Activated CD4-positive, alpha-beta memory T cell treated with anti-CD3 and anti-CD28 coated beads, Interleukin-2, amount 10 ng/mL, durations not matched to agents 7 days and 5 days (primary cell): Measurements from ENCODE around the gene CTNNA1. TPM values are rescaled to one million over a fixed set of nuclear protein-coding genes. Genes with fewer than 3 reads are reported as not detected.
"Not testable (repeated sequence)": the region's sequence is repeated elsewhere in the genome, so short reads cannot be mapped to it uniquely, and the experiment has no call there.

ENCODE experiments used
- CTCF ChIA-PET: fragments of 350-600 bp; sonication (Branson Sonifier 250); formaldehyde crosslinking; loops from one replicate; lab custom pipeline; 2021; ENCODE audit warnings: antibody characterized with exemption, inconsistent platforms; lab: Charles Lee
- POLR2A ChIA-PET: fragments of 350-600 bp; sonication (Branson Sonifier 250); formaldehyde crosslinking; loops from one replicate; lab custom pipeline; 2021; ENCODE audit warnings: antibody characterized with exemption; lab: Charles Lee
- DNase-seq: peaks from one replicate; pipeline ENCODE4 v3.0.0-alpha.2; 2020
- H3K27ac Mint-ChIP-seq: one replicate; pipeline ENCODE4 v1.8.0; 2021; ENCODE audit warnings: mild to moderate bottlenecking, mixed read lengths
- H3K27me3 Mint-ChIP-seq: one replicate; pipeline ENCODE4 v1.8.0; 2021; ENCODE audit warnings: mixed read lengths
- H3K36me3 Mint-ChIP-seq: one replicate; pipeline ENCODE4 v1.8.0; 2021; ENCODE audit warnings: low read depth, mixed read lengths
- H3K4me1 Mint-ChIP-seq: one replicate; pipeline ENCODE4 v1.8.0; 2021; ENCODE audit warnings: mixed read lengths
- H3K4me3 Mint-ChIP-seq: one replicate; pipeline ENCODE4 v1.8.0; 2021; ENCODE audit warnings: mild to moderate bottlenecking, mixed read lengths
- H3K9me3 Mint-ChIP-seq: one replicate; pipeline ENCODE4 v1.8.0; 2021; ENCODE audit warnings: mixed read lengths
- total RNA-seq, 2 experiments: library from RNA; stranded (reverse); gene quantifications; one replicate each; pipeline ENCODE4 v1.2.3, GENCODE V29; 2021

Gene CTNNA1
- total RNA-seq, 2 experiments from 2014 or later = 79.8 to 90.5 TPM

DNA sequence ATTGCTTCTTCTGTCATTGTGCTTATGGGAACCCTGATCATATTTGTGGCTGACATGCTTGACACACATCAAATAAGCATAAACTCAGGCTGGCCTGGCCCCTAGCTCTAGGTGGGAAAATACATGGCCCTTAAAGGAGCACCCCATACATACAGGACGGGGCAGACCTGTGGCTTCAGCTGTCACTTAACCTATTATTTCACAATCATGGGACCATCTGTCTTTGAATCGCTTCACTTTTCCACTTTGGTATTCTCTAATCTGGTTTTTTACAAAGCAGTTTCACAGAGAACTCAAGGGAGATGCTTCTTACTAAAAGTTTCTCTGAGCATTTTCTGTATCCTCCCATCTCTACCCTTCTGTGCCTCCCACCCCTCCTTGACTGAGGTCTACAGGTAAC lies 156.5 kb downstream of the CTNNA1 start:
- POLR2A ChIA-PET = no interaction called here
- H3K4me3 Mint-ChIP-seq = no peak overlapping the region
- no peak overlapping the region for H3K27ac Mint-ChIP-seq
- peaks cover 8% of the 10 kb centered on the region for H3K4me1 Mint-ChIP-seq
- CTCF ChIA-PET = no interaction called here
- no peaks in the 10 kb centered on the region for H3K9me3 Mint-ChIP-seq
- DNase-seq = no peak
- no peaks in the 10 kb centered on the region for H3K27me3 Mint-ChIP-seq
- H3K36me3 Mint-ChIP-seq = peaks cover 14% of the 10 kb centered on the region

DNA sequence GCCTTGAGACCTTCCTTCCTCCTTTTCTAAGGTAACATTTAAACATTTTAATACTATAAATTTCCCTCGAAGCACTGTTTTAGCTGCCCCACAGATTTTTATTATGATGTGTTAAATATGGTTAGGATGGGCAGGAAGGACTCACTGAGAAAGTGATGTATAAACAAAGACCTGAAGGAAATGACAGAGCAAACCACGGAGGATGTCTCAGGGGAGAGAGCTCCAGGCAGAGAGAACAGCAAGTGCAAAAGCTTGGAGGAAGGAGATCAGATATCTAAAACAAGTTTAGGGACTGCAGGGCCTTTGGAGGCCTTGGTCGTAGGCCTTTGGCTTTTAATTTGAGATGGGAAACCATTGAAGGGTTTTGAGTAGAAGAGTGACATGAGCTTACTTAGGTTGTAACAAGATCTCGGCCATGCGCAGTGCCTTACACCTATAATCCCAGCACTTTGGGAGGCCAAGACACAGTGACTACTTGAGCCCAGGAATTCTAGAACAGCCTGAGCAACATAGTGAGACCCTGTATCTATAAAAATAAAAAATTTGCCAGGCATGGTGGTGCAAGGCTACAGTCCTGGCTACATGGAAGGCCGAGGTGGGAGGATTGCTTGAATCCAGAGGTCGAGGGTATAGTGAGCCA lies 157.4 kb downstream of the CTNNA1 start:
- no peak for DNase-seq
- Mint-ChIP-seq H3K27ac (no peak overlapping the region), H3K27me3 (no peaks in the 10 kb centered on the region), H3K9me3 (no peaks in the 10 kb centered on the region), H3K4me3 (no peak overlapping the region), H3K36me3 (peaks cover 13% of the 10 kb centered on the region), H3K4me1 (peaks cover 8% of the 10 kb centered on the region)
- ChIA-PET CTCF (no interaction called here), POLR2A (interaction anchor here (0.6 kb wide), 1 partner anchor 52 kb away, joined by 3 read pairs; no protein-coding TSS in a partner anchor)

DNA sequence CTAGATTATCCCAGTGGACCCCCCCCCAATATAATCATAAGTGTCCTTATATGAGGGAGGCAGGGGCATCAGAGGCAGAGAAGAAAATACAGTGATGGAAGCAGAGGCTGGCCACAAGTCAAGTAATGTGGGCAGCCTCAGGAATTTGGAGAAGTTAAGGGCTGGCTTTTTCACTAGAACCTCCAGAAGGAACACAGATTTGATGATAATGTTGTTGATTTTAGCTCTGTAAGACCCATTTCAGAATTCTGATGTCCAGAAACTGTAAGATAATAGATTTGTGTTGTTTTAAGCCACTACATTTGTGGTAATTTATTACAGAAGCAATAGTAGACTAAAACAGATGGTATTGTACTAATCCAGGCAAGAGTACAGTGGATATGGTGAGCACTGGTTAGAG lies 158.2 kb downstream of the CTNNA1 start:
- Mint-ChIP-seq H3K36me3 (peaks cover 12% of the 10 kb centered on the region), H3K9me3 (no peaks in the 10 kb centered on the region), H3K4me1 (peaks cover 8% of the 10 kb centered on the region), H3K4me3 (no peak overlapping the region), H3K27ac (no peak overlapping the region), H3K27me3 (no peaks in the 10 kb centered on the region)
- no peak for DNase-seq
- POLR2A ChIA-PET = no interaction called here
- CTCF ChIA-PET = no interaction called here

DNA sequence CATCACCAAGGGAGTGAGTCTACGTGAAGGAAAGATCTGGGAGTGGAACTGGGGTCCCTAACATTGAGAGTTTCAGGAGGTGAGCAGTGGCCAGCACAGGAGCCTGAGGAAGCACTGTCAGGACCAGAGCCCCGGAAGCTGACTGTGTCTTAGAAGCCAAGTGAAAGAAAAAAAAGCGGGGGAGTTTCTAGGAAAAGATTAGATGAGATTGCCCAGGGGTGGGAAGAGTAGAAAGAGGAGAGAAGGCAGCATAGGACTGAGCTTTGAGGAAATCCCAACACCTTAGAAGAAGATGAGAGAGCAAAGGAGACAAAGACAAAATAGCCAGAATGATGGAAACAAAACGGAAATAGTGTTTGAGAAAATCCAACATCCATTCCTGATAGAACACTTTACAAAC lies 158.9 kb downstream of the CTNNA1 start:
- CTCF ChIA-PET = no interaction called here
- Mint-ChIP-seq H3K4me1 (peaks cover 8% of the 10 kb centered on the region), H3K27ac (no peak overlapping the region)

DNA sequence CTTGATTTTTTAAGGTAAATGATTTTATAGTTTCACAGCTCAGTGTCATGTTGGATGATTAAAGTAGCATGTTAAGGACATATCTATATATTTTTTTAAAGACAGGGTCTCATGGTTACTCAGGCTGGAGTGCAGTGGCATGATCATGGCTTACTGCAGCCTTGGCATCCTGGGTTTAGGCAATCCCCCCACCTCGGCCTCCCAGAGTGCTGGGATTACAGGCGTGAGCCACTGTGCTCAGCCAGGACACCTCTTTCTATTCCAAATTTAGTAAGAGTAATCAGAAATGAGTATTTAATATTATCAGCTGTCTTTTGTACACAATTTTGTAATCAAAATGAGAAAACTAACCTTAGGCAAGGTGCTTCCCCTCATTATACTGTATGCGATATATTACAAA lies 160.5 kb downstream of the CTNNA1 start:
- no peak overlapping the region for H3K4me3 Mint-ChIP-seq
- no peak overlapping the region for H3K27ac Mint-ChIP-seq
- no peaks in the 10 kb centered on the region for H3K27me3 Mint-ChIP-seq
- peaks cover 13% of the 10 kb centered on the region for H3K4me1 Mint-ChIP-seq
- POLR2A ChIA-PET = interaction anchor here (0.6 kb wide), 1 partner anchor 112 kb away, joined by 4 read pairs; no protein-coding TSS in a partner anchor
- no peak for DNase-seq
- peaks cover 12% of the 10 kb centered on the region for H3K36me3 Mint-ChIP-seq
- no peaks in the 10 kb centered on the region for H3K9me3 Mint-ChIP-seq
- CTCF ChIA-PET = no interaction called here

More for the DNA sequence above, 158.9 kb downstream of the CTNNA1 start:
- Mint-ChIP-seq H3K4me3 (no peak overlapping the region), H3K9me3 (no peaks in the 10 kb centered on the region), H3K36me3 (peaks cover 12% of the 10 kb centered on the region), H3K27me3 (no peaks in the 10 kb centered on the region)
- POLR2A ChIA-PET = no interaction called here
- DNase-seq = no peak

DNA sequence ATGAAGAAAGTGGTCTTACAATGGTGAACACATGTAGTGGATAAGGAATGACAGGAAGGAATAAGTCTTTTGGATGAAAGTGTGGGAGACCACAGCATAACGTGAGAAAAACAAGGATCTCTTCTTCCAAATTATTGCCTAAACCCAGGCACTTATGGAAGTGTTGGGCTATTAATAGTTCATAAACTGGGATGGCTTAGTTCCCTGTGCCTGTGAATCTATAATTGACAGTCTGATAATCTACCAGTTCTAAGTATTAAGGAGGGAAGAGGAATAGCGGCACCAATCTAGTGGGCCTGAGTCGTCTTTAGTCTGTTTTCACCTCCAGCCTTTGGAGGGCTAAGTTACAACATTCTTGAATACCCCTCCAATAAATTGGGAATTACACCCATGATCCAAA lies 161.1 kb downstream of the CTNNA1 start:
- CTCF ChIA-PET = no interaction called here
- Mint-ChIP-seq H3K36me3 (peaks cover 12% of the 10 kb centered on the region), H3K9me3 (no peaks in the 10 kb centered on the region), H3K4me3 (no peak overlapping the region), H3K27ac (no peak overlapping the region), H3K4me1 (peaks cover 13% of the 10 kb centered on the region), H3K27me3 (no peaks in the 10 kb centered on the region)
- POLR2A ChIA-PET = no interaction called here
- no peak for DNase-seq

DNA sequence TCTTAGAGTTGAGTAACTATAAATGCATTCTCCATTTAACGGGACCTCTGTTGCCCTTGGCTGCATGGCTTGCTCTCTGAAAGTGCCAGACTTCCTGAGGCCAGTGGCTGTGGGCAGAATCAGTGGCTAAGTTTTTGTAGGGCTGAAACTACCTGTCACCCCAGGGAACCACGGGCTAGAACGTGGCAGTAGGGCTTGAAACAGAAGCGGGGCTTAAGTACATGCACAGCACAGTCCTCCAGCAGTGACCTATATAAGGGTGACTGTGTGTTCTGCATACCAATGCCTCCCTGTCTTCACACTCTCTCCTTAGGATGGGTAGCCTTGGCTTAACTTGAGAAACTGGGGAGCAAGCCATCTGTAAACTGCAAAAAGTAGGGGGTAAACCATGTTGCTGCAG lies 165.5 kb downstream of the CTNNA1 start:
- Mint-ChIP-seq H3K9me3 (no peaks in the 10 kb centered on the region), H3K4me3 (no peak overlapping the region), H3K27me3 (no peaks in the 10 kb centered on the region), H3K27ac (no peak overlapping the region), H3K4me1 (peaks cover 5% of the 10 kb centered on the region), H3K36me3 (no peaks in the 10 kb centered on the region)
- CTCF ChIA-PET = no interaction called here
- DNase-seq = no peak
- POLR2A ChIA-PET = no interaction called here

DNA sequence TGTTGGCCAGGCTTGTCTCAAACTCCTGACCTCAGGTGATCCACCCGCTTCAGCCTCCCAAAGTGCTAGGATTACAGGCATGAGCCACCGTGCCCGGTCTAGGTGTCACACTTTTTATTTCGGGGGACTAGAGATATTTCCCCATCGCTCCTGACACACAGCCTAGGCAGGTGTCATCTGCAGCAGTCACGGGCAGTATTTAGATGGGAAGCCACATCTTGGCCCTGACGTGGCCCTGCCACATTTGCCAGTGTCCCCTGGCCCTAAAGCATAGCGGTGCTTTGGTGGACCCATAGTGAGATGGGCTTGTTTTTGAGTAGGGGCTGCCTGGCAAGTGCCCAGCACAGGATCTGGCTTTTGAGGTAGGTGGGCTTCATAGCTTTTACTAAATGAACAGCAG lies 167.0 kb downstream of the CTNNA1 start:
- Mint-ChIP-seq H3K36me3 (no peaks in the 10 kb centered on the region), H3K4me1 (peaks cover 5% of the 10 kb centered on the region), H3K9me3 (no peaks in the 10 kb centered on the region)

DNA sequence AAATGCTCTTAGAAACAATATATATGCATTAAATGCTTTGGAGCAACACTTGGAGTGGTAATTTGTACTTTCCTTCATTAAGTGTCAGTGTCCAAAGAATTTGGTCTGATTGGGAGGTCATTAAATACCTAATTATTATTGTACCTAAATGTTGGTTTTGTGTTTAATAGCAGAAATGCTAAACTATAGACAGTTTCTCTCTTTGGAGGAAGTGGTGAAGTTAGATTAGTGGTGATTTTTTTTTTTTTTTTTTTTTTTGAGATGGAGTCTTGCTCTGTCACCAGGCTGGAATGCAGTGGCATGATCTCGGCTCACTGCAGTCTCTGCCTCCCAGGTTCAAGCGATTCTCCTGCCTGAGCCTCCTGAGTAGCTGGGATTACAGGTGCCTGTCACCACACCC lies 168.1 kb downstream of the CTNNA1 start:
- H3K27me3 Mint-ChIP-seq, H3K36me3 Mint-ChIP-seq, CTCF ChIA-PET, DNase-seq, H3K27ac Mint-ChIP-seq, H3K4me3 Mint-ChIP-seq, H3K9me3 Mint-ChIP-seq, POLR2A ChIA-PET, H3K4me1 Mint-ChIP-seq: not testable (repeated sequence)

More for the DNA sequence above, 167.0 kb downstream of the CTNNA1 start:
- CTCF ChIA-PET = interaction anchor here (0.6 kb wide), 1 partner anchor 731 kb away, joined by 3 read pairs; no protein-coding TSS in a partner anchor
- Mint-ChIP-seq H3K4me3 (no peak overlapping the region), H3K27ac (no peak overlapping the region), H3K27me3 (no peaks in the 10 kb centered on the region)
- no peak for DNase-seq
- POLR2A ChIA-PET = no interaction called here

DNA sequence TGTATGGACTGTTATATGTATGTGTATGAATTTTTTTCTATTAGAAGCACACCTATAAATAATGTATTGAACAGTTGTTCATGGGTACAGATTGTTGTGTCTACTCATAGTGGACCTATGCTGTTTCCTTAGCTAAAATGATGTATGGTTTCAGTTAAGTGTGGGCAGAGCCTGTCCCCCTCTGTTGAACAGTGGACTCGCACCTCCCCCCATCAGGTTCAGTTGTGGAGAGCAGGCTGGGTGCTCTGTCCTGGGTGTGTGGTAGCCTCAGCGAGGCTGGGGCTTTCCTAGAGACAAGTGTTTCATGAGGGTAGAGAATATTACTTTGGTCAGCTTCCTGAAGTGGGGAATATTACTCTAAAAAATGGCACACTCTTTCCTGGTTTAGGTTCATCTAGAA lies 169.3 kb downstream of the CTNNA1 start:
- ChIA-PET POLR2A (no interaction called here), CTCF (no interaction called here)
- H3K27me3 Mint-ChIP-seq = no peaks in the 10 kb centered on the region
- H3K27ac Mint-ChIP-seq = no peak overlapping the region
- H3K4me1 Mint-ChIP-seq = peaks cover 5% of the 10 kb centered on the region
- DNase-seq = no peak
- H3K9me3 Mint-ChIP-seq = no peaks in the 10 kb centered on the region
- H3K36me3 Mint-ChIP-seq = peaks cover 3% of the 10 kb centered on the region
- no peak overlapping the region for H3K4me3 Mint-ChIP-seq

DNA sequence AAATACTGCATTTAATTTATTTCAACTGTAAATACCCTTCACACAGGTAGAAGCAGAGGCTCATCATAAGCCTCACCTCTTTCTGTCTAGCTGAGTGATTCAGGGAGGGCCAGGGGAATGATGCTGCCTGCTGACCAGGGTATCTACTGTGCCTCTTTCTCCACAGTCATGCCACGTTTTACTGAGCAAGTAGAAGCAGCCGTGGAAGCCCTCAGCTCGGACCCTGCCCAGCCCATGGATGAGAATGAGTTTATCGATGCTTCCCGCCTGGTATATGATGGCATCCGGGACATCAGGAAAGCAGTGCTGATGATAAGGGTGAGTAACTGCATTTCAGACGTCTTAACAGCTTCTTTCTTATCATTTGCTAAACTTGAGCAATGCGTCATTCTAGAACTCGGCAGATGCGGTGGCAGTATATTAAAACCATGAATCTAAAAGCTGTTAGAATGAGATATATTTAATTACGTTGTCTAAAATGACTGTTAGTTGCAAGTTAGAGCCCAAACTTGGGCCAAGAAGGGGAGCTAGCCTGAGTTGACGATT lies 171.9 kb downstream of the CTNNA1 start:
- CTCF ChIA-PET = no interaction called here
- H3K27me3 Mint-ChIP-seq = no peaks in the 10 kb centered on the region
- H3K27ac Mint-ChIP-seq = no peak overlapping the region
- POLR2A ChIA-PET = no interaction called here
- DNase-seq = no peak
- peaks cover 3% of the 10 kb centered on the region for H3K36me3 Mint-ChIP-seq
- H3K4me1 Mint-ChIP-seq = no peaks in the 10 kb centered on the region
- H3K9me3 Mint-ChIP-seq = no peaks in the 10 kb centered on the region
- no peak overlapping the region for H3K4me3 Mint-ChIP-seq

DNA sequence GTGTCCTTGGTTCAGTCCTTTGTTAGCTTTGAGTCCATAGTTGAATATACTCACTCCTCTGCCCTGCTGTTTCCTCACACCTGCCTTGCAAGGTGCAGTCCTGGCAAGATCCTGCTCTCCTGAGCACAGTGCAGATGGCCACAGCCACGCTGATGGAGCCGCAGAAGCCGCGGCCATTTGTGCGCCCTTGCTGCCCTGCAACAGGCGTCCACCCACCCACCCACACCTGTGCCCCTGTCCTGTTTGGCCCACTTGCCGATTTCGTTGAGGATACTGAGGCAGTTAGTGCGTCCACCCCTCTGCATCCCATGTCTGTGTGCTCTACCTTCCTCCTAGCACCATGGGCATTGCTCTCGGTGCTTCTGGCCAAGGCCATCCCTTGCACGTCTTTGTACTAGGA lies 173.0 kb downstream of the CTNNA1 start:
- Mint-ChIP-seq H3K36me3 (peaks cover 6% of the 10 kb centered on the region), H3K27ac (no peak overlapping the region), H3K27me3 (no peaks in the 10 kb centered on the region), H3K9me3 (no peaks in the 10 kb centered on the region), H3K4me3 (no peak overlapping the region), H3K4me1 (no peaks in the 10 kb centered on the region)
- DNase-seq = no peak
- POLR2A ChIA-PET = no interaction called here
- CTCF ChIA-PET = no interaction called here

DNA sequence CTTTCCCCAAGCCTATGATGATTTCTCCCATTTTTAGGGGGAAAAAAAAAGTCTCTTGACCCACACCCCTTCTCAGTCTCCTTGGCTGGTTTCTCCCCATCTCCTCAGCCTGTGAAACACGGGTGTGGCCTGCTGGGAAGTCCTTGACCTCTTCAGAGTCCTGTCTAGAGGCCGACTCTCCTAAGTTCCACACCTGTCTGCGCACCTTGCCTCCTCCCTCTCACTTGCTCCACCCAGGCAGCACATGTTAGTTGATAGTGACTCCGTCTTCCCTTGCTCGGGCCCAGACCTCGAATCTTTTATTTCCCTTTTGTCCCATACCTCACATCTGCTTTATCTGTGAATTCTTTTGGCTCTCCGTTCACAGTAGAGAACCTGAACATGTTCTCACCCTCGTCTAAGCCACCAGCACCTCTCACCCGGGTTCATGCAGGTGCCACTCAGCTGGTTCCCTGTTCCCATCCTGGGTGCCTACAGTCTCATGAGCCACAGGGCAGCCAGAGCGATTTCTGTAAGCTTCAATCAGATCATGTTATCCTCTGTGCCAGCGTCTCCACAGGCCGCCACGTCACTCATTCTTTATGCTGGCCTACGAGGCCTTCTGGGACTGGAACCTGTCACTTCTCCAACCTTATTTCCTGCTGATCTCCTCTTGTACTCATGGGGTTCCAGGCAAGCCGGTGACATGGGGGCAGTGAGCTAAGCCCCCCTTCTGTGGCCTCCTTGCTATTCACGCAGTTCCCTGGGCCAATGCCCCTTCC lies 173.6 kb downstream of the CTNNA1 start:
- ChIA-PET POLR2A (interaction anchor here (0.7 kb wide), 1 partner anchor 28 kb away, joined by 3 read pairs; no protein-coding TSS in a partner anchor), CTCF (no interaction called here)
- Mint-ChIP-seq H3K27ac (no peak overlapping the region), H3K4me3 (no peak overlapping the region), H3K4me1 (no peaks in the 10 kb centered on the region), H3K27me3 (no peaks in the 10 kb centered on the region), H3K9me3 (no peaks in the 10 kb centered on the region), H3K36me3 (peaks cover 10% of the 10 kb centered on the region)
- DNase-seq = no peak
